Activated naive CD4-positive, alpha-beta T cell treated with anti-CD3 and anti-CD28 coated beads for 36 hours (primary cell): ENCODE measurements around the gene PIP4K2A. TPM values are rescaled to one million over a fixed set of nuclear protein-coding genes. Genes with fewer than 3 reads are reported as not detected.

ENCODE experiments used
- CTCF ChIA-PET: fragments of 350-600 bp; sonication (Branson Sonifier 250); formaldehyde crosslinking; loops from one replicate; lab custom pipeline; 2021; ENCODE audit warnings: antibody characterized with exemption; lab: Charles Lee
- DNase-seq: peaks from one replicate; pipeline ENCODE4 v3.0.0-alpha.2; 2020
- H3K27ac Mint-ChIP-seq: one replicate; pipeline ENCODE4 v1.8.0; 2021; ENCODE audit warnings: mild to moderate bottlenecking, mixed read lengths
- H3K27me3 Mint-ChIP-seq: one replicate; pipeline ENCODE4 v1.8.0; 2021; ENCODE audit warnings: low read depth, mixed read lengths
- H3K36me3 Mint-ChIP-seq: one replicate; pipeline ENCODE4 v1.8.0; 2021; ENCODE audit warnings: low read depth, mixed read lengths
- H3K4me1 Mint-ChIP-seq: one replicate; pipeline ENCODE4 v1.8.0; 2021; ENCODE audit warnings: low read depth, mixed read lengths
- H3K4me3 Mint-ChIP-seq: one replicate; pipeline ENCODE4 v1.8.0; 2021; ENCODE audit warnings: mild to moderate bottlenecking, moderate library complexity, mixed read lengths
- H3K9me3 Mint-ChIP-seq: one replicate; pipeline ENCODE4 v1.8.0; 2021; ENCODE audit warnings: mixed read lengths
- intact Hi-C: fragments of 100-400 bp; cut with micrococcal nuclease; formaldehyde crosslinking; loops from one replicate; pipeline ENCODE4 v1.15.1; 2023
- total RNA-seq, 2 experiments: library from RNA; stranded (reverse); gene quantifications; one replicate each; pipeline ENCODE4 v1.2.3, GENCODE V29; 2021

The PIP4K2A gene
- total RNA-seq, 2 experiments from 2014 or later = 68.0 to 74.1 TPM

- DNase-seq = no peak
- Mint-ChIP-seq H3K9me3 (no peaks in the 10 kb centered on the region), H3K27me3 (no peaks in the 10 kb centered on the region), H3K4me3 (no peak overlapping the region), H3K27ac (no peak overlapping the region), H3K4me1 (peaks cover 73% of the 10 kb centered on the region), H3K36me3 (peaks cover 31% of the 10 kb centered on the region)
- intact Hi-C loops = no loop called here
- CTCF ChIA-PET = no interaction called here
These were observed 110.8 kb downstream of the PIP4K2A start for GRCh38 chr10:22603581-22603980.

GRCh38 chr10:22601618-22602017 lies 112.8 kb downstream of the PIP4K2A start:
- no peaks in the 10 kb centered on the region for H3K9me3 Mint-ChIP-seq
- H3K36me3 Mint-ChIP-seq = peaks cover 26% of the 10 kb centered on the region
- DNase-seq = no peak
- H3K27me3 Mint-ChIP-seq = no peaks in the 10 kb centered on the region
- H3K4me1 Mint-ChIP-seq = peaks cover 81% of the 10 kb centered on the region
- no peak overlapping the region for H3K27ac Mint-ChIP-seq
- H3K4me3 Mint-ChIP-seq = no peak overlapping the region
- intact Hi-C loops = no loop called here
- CTCF ChIA-PET = interaction anchor here (1.2 kb wide), 1 partner anchor 27 kb away, joined by 3 read pairs; no protein-coding TSS in a partner anchor

GRCh38 chr10:22599636-22600228 lies 114.6 kb downstream of the PIP4K2A start:
- Mint-ChIP-seq H3K4me3 (no peak overlapping the region), H3K9me3 (no peaks in the 10 kb centered on the region), H3K36me3 (peaks cover 17% of the 10 kb centered on the region), H3K4me1 (peaks cover 65% of the 10 kb centered on the region), H3K27me3 (no peaks in the 10 kb centered on the region), H3K27ac (no peak overlapping the region)
- CTCF ChIA-PET = interaction anchor here (0.6 to 1.0 kb wide), 3 partner anchors 15 to 51 kb away, joined by 3 to 7 read pairs (median 4); no protein-coding TSS in a partner anchor
- no peak for DNase-seq
- intact Hi-C loops = loop anchor here (1.0 to 2.0 kb wide), 3 partner anchors 25 to 84 kb away; no protein-coding TSS in a partner anchor

- intact Hi-C loops = loop anchor here (1.0 to 2.0 kb wide), 3 partner anchors 24 to 84 kb away; no protein-coding TSS in a partner anchor
- no peak overlapping the region for H3K4me3 Mint-ChIP-seq
These were observed 115.3 kb downstream of the PIP4K2A start for GRCh38 chr10:22599048-22599561.

GRCh38 chr10:22598478-22598877 lies 115.9 kb downstream of the PIP4K2A start:
- intact Hi-C loops = loop anchor here (2.0 kb wide), 1 partner anchor 24 kb away; no protein-coding TSS in a partner anchor
- CTCF ChIA-PET = interaction anchor here (0.6 kb wide), 1 partner anchor 91 kb away, joined by 3 read pairs; no protein-coding TSS in a partner anchor
- Mint-ChIP-seq H3K9me3 (no peaks in the 10 kb centered on the region), H3K4me3 (no peak overlapping the region), H3K36me3 (peaks cover 15% of the 10 kb centered on the region), H3K27ac (no peak overlapping the region), H3K27me3 (no peaks in the 10 kb centered on the region), H3K4me1 (peaks cover 65% of the 10 kb centered on the region)
- no peak for DNase-seq

More at GRCh38 chr10:22599048-22599561, 115.3 kb downstream of the PIP4K2A start:
- Mint-ChIP-seq H3K36me3 (peaks cover 17% of the 10 kb centered on the region), H3K27ac (peak overlapping the region; percentile 9), H3K4me1 (peaks cover 62% of the 10 kb centered on the region), H3K9me3 (no peaks in the 10 kb centered on the region), H3K27me3 (no peaks in the 10 kb centered on the region)
- no peak for DNase-seq
- CTCF ChIA-PET = interaction anchor here (0.6 to 1.0 kb wide), 3 partner anchors 14 to 90 kb away, joined by 3 to 7 read pairs (median 4); no protein-coding TSS in a partner anchor

- peaks cover 13% of the 10 kb centered on the region for H3K36me3 Mint-ChIP-seq
- H3K27me3 Mint-ChIP-seq = no peaks in the 10 kb centered on the region
- CTCF ChIA-PET = interaction anchor here (1.0 to 3.3 kb wide), 2 partner anchors 11 to 23 kb away, joined by 4 to 9 read pairs; no protein-coding TSS in a partner anchor
- DNase-seq = no peak
- intact Hi-C loops = no loop called here
- no peak overlapping the region for H3K4me3 Mint-ChIP-seq
- H3K27ac Mint-ChIP-seq = no peak overlapping the region
- peaks cover 70% of the 10 kb centered on the region for H3K4me1 Mint-ChIP-seq
- H3K9me3 Mint-ChIP-seq = no peaks in the 10 kb centered on the region
These were observed 117.2 kb downstream of the PIP4K2A start for GRCh38 chr10:22597138-22597537.

- Mint-ChIP-seq H3K27ac (no peak overlapping the region), H3K9me3 (no peaks in the 10 kb centered on the region), H3K4me3 (no peak overlapping the region), H3K27me3 (no peaks in the 10 kb centered on the region), H3K36me3 (peaks cover 21% of the 10 kb centered on the region), H3K4me1 (peaks cover 39% of the 10 kb centered on the region)
- no peak for DNase-seq
- intact Hi-C loops = no loop called here
- CTCF ChIA-PET = no interaction called here
These were observed 120.7 kb downstream of the PIP4K2A start for GRCh38 chr10:22593636-22594198.

- H3K27ac Mint-ChIP-seq = no peak overlapping the region
- H3K36me3 Mint-ChIP-seq = peaks cover 19% of the 10 kb centered on the region
- CTCF ChIA-PET = no interaction called here
- intact Hi-C loops = no loop called here
- H3K4me1 Mint-ChIP-seq = peaks cover 32% of the 10 kb centered on the region
- no peak for DNase-seq
- H3K4me3 Mint-ChIP-seq = no peak overlapping the region
- H3K27me3 Mint-ChIP-seq = no peaks in the 10 kb centered on the region
- H3K9me3 Mint-ChIP-seq = no peaks in the 10 kb centered on the region
These were observed 121.4 kb downstream of the PIP4K2A start for GRCh38 chr10:22593026-22593425.

GRCh38 chr10:22589851-22590514 lies 124.4 kb downstream of the PIP4K2A start:
- H3K36me3 Mint-ChIP-seq = peaks cover 22% of the 10 kb centered on the region
- CTCF ChIA-PET = interaction anchor here (1.5 kb wide), 1 partner anchor 399 kb away, joined by 4 read pairs; no protein-coding TSS in a partner anchor
- no peak overlapping the region for H3K27ac Mint-ChIP-seq
- no peaks in the 10 kb centered on the region for H3K27me3 Mint-ChIP-seq
- intact Hi-C loops = no loop called here
- peaks cover 23% of the 10 kb centered on the region for H3K4me1 Mint-ChIP-seq
- no peak overlapping the region for H3K4me3 Mint-ChIP-seq
- DNase-seq = no peak
- H3K9me3 Mint-ChIP-seq = no peaks in the 10 kb centered on the region

- DNase-seq = no peak
- Mint-ChIP-seq H3K27me3 (no peaks in the 10 kb centered on the region), H3K27ac (no peak overlapping the region), H3K36me3 (peaks cover 29% of the 10 kb centered on the region), H3K4me1 (peaks cover 20% of the 10 kb centered on the region), H3K4me3 (no peak overlapping the region), H3K9me3 (no peaks in the 10 kb centered on the region)
- CTCF ChIA-PET = interaction anchor here (0.6 kb wide), 1 partner anchor 14 kb away, joined by 3 read pairs; no protein-coding TSS in a partner anchor
- intact Hi-C loops = no loop called here
These were observed 125.9 kb downstream of the PIP4K2A start for GRCh38 chr10:22588462-22588861.

- H3K4me3 Mint-ChIP-seq = no peak overlapping the region
- H3K27ac Mint-ChIP-seq = no peak overlapping the region
- H3K9me3 Mint-ChIP-seq = no peaks in the 10 kb centered on the region
- intact Hi-C loops = no loop called here
- CTCF ChIA-PET = interaction anchor here (1.5 to 3.2 kb wide), 2 partner anchors 10 to 405 kb away, joined by 12 to 15 read pairs; no protein-coding TSS in a partner anchor
- H3K27me3 Mint-ChIP-seq = no peaks in the 10 kb centered on the region
- DNase-seq = no peak
- peaks cover 21% of the 10 kb centered on the region for H3K4me1 Mint-ChIP-seq
- H3K36me3 Mint-ChIP-seq = peaks cover 32% of the 10 kb centered on the region
These were observed 130.7 kb downstream of the PIP4K2A start for GRCh38 chr10:22583683-22584082.

GRCh38 chr10:22581461-22581860 lies 132.9 kb downstream of the PIP4K2A start:
- H3K27me3 Mint-ChIP-seq = no peaks in the 10 kb centered on the region
- H3K27ac Mint-ChIP-seq = no peak overlapping the region
- CTCF ChIA-PET = interaction anchor here (0.6 kb wide), 1 partner anchor 31 kb away, joined by 4 read pairs; no protein-coding TSS in a partner anchor
- H3K4me3 Mint-ChIP-seq = no peak overlapping the region
- DNase-seq = no peak
- peaks cover 26% of the 10 kb centered on the region for H3K4me1 Mint-ChIP-seq
- intact Hi-C loops = no loop called here
- H3K9me3 Mint-ChIP-seq = no peaks in the 10 kb centered on the region
- H3K36me3 Mint-ChIP-seq = peaks cover 44% of the 10 kb centered on the region
